Measurements from ENCODE around the gene RAB25.
A peak's percentile ranks its signal among the peaks of the same experiment; 100 is the strongest.
"Not testable (repeated sequence)": the region's sequence is repeated elsewhere in the genome, so short reads cannot be mapped to it uniquely, and the experiment has no call there.

RAB25 gene

DNA sequence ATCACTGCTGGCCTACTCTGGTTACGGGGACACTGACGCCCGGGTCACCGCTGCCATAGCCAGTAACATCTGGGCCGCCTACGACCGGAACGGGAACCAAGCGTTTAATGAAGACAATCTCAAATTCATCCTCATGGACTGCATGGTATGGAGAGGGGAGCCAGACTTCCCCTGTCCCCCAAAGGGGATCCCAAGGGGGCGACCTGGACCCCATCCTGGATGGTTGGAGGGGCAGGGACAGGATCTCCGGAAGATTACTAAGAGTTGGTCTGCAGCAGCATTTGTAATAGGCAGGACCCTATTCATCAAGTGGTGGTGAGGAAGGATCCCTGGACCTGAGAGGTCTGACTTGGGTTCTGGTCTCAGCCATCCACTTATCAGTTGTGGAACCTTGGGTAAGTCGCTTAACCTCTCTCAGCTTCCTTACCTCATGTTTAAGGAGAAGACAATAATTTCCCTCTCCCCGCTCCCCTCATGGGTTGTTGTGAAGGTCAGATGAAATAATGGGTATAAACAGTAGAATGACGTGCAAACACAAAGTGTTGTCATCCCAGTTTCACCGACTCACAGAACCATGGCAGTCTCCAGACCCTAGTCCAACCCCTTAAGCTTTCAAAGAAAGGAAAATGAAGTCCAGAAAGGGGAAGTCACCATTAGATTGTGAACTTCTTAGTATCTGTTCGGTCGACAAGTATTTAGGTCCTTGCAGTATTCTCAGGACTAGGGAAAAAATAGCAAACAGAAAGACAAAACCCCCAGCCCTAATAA is 5.5 kb upstream of the RAB25 start:
- DNase-seq = no peak

DNA sequence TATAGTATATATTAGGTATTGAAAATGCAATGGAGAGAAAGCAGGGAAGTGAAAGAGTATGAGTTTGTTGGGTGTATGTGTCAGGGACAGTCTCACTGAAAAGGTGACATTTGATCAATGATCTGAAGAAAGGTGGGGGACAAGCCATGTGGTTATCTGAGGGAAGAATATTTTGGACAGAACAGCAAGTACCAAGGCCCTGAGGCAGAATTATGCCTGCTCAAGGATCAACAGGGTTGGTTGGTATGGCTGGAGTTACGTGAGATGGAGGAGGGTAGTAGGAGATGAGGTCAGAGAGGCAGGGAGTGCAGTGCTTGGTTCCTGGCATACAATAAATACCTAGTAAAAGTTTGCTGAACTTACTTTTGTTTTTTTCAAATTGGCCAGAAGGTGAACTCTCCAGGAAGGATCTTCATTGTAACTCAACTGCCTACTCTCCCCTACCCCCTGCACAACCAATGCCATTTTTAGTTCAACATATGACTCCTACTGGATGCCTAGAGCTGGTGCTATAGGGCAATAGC is 4.6 kb upstream of the RAB25 start:
- no peak for DNase-seq

DNA sequence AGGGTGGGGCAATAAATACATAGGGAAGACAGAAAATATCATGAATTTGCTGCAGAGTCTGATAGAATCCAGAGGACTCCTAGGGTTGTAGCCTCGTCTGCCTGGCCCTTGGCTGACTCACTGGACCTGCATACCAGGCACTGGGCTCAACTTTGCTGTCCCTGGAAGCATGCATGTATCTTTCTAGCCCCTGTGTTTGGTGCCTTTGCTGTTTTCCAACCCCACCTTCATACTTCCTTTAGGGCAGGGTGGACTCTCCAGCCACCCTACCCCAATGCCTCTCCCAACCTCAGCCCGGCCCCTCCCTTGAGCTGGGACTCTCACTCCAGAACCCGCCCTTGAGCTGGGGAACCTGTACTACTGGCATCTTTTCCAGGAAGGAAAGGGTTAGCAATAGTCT is 1.2 kb downstream of the RAB25 start:
- DNase-seq = no peak

DNA sequence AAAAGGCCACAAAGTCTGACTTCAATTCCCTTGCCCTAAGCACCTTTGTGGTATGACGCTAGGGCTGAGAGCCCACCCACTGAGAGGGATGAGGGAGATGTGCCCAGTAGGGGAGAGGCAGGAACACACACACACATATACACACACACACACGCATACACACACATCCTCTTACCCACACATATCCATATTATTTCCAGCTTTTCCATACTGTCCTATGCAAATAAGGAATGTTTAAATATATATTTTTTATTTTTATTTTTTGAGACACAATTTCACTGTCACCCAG is 3.0 kb downstream of the RAB25 start:
- DNase-seq = no peak

DNA sequence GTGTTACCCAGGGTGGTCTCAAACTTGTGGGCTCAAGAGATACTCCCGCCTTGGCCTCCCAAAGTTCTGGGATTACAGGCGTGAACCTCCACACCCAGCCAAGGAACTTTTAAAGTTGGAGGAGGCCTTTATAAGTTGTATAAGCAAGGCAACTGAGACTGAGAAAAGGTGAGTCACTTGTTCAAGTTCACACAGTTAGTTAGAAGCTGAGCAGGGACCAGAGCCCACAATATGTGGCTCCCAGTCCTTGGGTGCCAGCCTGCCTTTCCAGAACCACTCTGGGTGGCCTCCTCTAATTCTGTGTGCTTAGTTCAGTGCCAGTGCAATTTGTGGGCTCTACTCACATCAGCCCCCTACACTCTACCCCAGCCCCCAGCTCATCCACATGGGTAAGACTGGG is 3.7 kb downstream of the RAB25 start:
- DNase-seq = no peak

DNA sequence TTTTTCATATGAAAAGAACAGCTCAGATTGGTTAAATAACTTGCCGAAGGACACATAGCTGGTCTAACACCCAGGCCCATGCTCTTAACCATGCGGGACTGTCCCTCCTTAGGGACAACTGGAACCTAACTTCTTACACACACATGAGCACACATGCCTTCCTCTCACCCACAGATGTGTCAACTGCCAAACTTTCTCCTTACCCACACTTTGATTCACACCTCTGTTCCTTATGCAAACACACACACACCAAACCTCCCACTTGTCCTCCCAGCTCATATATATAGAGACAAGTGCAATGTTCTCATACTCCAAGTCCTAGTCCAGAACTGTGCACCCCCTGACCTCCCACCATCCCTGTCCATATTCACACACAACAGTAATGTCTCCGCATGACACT is 4.3 kb downstream of the RAB25 start:
- DNase-seq = no peak

DNA sequence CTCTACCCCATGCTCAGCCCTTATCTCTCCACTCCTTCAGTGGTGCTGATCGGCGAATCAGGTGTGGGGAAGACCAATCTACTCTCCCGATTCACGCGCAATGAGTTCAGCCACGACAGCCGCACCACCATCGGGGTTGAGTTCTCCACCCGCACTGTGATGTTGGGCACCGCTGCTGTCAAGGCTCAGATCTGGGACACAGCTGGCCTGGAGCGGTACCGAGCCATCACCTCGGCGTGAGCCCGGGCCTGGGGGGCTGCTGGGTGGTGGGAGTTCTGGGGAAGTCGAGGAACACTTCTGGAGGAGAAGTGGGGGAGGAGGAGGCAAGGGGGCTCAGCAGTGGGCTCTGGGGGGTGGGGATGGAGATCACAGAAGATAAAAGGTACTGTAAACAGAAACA is 4.9 kb downstream of the RAB25 start:
- no peak for DNase-seq

DNA sequence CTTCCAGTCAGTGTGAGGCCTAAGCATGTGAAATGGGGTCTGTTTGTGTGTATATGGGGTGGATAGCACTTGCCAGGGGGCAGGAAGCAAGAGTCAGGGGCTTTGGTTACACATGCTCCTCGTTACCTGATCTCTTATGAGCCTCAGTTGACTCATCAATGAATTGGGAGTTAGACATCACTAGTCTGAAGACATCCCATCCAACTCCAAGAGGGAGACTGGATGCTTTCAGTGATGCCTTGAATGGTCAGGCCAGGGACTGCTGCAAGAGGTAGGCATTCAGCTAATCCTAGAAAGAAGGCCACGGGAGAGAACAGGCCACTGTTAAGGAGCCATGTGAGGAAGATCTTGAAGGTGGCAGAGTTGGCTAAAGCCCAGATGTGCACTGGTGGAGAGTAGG is 6.3 kb downstream of the RAB25 start:
- no peak for DNase-seq

DNA sequence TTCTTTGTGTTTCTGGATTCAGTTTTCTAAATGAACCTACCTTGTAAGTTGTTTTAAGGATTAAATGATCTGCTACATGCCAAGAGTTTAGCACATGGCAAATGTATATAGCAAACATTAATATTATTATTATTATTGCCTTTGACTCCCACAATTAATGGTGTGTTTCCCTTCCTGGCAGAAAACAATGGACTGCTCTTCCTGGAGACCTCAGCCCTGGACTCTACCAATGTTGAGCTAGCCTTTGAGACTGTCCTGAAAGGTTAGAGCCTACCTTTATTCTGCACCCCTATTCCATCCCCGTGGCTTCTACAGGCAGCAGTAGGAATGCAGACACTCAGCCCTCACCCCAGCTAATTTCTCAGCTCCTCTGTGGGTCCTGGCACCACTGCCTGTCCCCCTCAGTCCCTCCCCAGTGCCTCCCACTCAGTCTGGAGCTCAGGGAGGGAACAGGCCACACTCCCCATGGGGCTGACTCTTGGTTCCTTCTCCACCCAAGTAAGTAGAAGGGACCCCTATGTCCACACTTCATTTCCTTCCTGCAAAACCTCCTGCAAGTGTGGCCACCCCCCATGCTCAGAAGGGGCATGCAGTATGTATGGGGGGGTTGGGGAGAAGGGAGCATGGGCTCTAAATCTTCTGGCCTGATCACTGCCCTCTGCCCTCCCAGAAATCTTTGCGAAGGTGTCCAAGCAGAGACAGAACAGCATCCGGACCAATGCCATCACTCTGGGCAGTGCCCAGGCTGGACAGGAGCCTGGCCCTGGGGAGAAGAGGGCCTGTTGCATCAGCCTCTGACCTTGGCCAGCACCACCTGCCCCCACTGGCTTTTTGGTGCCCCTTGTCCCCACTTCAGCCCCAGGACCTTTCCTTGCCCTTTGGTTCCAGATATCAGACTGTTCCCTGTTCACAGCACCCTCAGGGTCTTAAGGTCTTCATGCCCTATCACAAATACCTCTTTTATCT is 8.8 kb downstream of the RAB25 start:
- no peak for DNase-seq

DNA sequence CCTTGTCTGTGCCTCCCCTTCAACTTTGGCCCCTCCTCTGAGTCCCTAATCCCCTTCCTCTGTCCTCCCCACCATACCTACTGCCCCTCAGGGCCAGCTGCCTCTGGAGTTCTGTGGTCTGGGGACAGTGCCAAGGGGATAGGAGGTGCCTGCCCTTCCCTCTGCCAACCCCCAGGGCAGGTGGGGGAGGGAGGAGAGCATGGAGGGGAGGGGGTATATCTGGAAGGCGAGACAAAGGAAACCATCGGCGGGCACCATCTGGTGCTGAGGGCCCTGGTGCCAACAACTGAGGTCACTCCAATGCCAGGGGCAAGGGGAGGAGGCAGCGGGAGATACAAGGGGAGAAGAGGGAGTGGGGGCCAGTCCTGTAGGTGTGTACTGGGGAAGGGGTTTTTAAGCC is 9.6 kb downstream of the RAB25 start:
- no peak for DNase-seq

DNA sequence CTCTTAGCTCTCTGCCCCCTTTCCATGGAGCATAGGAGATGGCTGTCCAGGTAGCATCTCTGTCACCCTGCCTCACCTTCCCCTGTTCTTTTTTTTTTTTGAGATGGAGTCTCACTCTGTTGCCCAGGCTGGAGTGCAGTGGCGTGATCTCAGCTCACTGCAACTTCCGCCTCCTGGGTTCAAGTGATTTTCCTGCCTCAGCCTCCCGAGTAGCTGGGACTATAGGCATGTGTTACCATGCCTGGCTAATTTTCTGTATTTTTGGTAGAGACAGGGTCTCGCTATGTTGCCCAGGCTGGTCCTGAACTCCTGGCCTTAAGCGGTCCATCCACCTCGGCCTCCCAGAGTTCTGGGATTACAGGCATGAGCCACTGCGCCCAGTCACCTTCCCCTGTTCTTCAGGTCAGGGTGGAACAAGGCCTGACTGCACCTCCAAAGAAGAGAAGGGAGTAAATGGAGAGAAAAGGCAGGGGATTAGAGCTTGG is 10.4 kb downstream of the RAB25 start:
- not testable (repeated sequence) for DNase-seq

DNA sequence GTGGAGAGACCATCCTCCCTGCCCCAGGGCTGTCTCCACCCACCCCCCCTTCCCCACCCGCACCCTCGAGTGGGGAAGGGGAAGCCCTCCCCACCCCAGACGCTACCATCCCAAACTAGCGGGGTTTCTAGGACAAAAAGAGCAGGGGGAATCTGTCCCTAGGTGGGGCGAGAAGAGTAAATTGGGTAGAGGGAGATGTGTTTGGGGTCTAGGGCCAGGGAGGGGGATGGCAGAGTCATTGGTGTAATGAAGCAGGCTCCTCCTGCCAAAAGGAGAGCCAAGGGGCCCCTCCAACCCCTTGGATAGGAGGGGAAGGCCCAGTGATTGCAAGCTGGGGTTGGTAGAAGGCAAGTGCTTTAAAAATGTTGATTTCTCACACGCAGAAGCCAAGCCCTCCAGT is 11.3 kb downstream of the RAB25 start:
- DNase-seq = no peak

DNA sequence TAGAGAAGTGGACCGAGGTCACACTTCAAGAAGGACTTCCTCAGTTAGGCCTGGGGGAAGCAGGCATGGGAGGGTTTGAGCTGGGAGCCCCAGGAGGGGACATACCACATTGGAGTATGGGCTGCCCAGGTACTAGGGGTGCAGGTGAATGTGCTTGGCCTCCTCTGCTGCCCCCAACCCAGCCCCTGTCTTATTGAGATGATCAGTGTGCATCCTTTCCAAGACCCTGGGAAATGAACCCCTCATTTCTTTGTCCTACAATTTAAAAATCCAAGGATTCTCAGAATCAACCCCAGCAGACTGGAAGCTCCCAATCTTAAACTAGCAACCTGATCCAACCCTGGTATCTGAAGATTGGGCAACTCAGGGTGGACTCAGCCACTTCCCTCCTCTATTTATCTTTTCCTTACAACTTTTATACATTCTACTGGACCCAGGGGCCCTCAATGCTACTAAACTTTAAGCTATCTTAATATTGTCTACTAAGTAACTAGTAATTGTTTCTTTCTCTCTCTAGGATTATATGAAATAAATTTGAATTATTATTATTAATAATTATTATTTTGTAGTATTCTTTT is 12.2 kb downstream of the RAB25 start:
- DNase-seq = no peak

DNA sequence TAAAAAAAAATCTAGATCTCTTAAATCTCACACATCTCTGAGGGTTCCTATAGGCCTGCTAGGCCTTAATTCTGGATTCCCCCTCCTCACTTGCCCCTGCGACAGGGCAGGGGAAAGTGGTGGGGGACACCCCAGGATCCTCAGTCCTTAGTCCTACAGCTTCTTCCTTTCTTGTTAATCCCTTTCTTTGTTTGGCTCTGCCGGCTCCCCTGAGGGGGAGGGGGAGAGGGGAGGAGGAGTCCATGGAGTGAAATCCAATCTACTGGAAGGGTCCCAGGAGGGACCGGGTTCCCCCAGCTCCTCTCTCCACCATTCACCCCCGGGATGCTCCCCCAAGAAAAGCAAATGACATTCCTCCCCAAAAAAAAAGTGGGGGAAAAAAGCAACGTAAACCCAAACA is 12.8 kb downstream of the RAB25 start:
- no peak for DNase-seq

DNA sequence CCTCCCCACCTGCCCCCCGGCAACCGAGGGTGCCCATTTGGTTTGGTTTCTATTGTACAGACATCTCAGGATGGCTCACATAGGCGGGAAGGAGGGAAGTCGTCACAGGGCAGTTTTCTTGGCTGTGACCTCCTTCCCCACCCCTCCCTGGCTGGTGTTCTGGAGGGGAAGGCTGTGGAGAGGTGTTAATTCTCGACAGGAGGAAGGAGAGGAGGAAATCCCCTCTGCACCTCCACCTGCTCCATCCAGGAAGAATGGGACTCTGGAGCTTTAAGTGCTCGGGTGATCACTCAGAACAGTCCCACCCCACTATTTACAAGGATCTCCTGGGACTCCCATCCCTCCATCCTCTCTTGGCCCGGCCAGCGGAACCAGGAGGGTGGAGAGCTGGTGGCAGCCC is 13.7 kb downstream of the RAB25 start:
- no peak for DNase-seq

DNA sequence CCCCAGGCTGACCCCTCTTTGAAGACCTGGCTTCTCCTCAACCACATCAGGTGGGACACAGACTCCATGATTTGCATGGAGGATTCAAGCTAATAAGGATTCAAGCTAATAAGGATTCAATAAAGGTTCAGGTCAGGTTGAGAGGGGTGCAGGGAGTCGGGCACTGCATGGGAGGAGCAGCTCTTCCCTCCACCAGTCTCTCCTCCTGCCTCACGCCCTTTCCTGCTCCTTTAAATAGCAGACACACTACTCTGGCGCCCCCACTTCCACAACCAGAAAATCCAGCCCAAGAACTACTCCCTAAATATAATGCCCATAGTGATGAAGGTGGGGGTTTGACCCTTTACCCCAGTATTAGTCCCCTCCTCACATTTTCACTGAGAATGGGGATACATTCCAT is 14.2 kb downstream of the RAB25 start:
- DNase-seq = no peak

DNA sequence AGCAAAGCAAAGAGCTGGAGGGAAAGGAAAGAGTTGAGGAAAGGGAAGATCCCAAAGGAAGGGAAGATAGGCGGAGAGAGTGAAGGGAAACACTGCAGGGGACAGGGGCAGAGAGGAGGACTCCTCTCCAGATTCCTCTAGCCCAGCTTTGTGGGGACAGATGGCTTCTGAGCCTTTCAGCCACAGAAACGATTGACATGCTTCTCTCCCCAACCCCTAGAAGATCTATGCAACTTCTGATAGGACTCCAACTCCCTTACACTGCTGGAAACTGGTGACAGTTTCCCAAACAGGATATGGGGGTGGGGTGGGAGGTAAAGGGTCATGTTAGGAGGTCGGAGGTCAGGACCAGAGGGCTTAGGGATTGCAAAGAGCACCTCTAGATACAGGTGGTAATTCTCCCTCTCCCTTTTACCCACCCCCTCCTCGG is 14.8 kb downstream of the RAB25 start:
- no peak for DNase-seq

DNA sequence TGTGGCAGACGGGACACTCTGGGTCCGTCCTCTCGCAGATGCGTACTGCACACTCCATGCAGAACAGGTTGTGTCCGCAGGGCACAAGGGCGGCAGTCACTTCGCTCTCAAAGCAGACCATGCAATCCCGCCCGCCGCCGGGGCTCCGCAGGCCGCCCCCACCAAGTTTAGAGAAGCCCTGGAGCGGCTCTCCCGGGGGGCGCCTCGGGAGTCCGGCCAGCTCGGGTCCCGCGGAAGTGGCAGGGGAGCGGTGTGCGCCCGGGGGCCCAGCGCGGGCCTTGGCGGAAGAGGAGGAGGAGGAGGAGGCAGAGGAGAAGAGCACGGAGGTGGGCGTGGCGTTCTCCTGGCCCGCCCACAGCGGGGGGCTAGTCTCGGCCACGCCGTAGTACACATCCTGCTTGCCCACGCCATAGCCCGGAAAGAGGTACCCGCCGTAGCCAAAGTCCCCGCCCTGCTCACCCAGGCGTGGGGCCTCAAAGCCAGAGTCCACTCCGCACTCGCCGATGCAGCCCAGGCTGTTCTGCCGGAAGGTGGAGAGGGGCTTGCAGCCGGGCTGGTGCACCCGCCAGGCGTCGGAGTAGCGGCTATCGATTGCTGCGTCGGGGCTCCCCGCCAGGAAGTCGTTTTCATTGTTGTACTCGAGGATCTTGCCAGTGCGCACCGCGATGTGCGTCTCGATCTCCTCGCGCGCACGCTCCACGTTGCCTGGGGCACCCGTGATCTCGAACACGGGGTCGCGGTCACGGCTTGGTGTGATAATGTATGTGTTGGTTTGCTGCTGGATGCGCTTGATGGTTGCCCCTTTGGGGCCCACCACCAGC is 15.9 kb downstream of the RAB25 start:
- peak in 1 of 2 donors; percentile 39 for DNase-seq

DNA sequence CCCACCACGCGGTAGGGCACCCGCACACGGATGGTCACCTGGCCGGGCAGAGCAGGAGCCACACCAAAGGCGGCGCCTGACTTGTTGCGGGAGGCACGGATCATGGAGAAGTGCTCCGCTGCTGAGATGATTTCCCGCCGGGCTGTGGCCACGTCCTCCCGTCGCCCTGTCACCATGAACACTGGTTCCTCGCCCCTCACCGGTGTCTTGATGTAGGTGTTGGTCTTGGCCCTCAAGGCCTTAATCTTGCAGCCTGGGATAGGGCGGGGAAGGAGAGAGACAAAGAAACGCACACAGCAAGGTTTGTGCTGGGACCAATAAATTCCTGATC is 16.4 kb downstream of the RAB25 start:
- no peak for DNase-seq

DNA sequence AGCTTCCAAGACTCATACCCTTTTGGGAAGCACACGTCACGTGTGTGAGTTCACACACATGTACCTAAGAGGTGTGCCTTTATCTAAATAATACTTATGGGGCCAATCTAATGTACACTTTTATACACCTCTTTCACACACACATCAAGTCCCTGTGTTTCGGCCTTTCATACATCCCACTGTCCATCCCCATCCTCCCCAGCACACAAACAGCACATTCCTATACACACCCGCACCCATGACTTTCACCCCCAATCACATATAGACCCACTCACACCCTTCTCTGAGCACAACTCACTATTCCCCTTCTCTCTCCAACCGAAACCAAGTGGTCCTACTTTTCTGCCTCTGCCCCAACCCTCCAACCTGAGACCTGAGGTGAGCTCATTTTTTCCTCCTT is 17.8 kb downstream of the RAB25 start:
- DNase-seq = no peak

DNA sequence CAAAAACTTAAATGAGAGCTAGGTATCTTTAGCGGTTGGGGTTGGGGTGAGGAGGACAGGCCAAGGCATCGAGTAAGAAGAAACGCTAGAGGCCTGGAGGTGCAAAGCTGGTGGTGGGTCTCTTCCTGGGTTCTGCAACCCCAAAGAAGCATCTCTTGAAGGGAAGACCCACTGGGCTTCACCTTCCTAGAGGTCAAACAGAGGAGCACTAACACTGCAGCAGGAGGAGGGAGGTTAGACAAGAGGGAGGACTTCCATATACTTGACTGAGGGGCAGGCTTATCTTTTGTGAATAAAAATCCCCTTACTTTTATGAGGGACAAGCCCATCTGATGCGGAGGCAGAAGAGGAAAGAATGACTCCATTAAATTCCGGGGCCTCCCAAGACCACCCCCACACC is 18.8 kb downstream of the RAB25 start:
- no peak for DNase-seq

DNA sequence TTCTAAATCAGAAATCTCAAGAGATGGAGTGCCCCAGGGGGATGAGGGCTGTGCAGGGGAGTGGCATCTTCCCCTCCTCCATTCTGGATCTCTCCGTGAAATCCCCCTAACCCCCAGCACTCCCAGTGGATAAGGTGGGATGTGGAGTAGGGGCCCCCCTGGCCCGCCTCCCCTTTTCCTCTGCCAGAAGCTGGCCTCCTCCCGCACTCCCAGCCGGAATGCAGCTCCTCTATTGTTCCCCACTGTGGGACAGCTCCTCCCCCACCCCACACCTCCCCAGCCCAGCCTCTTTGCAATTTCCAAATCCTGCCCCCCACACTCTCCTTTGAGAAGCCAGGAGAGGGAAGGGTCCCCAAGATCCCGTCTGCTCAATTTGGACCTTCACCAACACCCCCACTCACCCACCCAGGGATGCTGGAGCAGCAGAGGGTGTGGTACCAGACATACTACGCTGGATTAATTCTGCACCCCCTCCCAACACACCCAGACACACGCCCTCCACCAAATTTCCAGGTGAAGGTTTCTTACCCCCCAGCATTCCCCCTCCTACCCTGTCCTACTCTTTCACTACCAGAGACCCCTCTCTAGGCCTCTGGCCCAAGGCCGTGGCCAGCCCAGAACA is 19.4 kb downstream of the RAB25 start:
- no peak for DNase-seq

DNA sequence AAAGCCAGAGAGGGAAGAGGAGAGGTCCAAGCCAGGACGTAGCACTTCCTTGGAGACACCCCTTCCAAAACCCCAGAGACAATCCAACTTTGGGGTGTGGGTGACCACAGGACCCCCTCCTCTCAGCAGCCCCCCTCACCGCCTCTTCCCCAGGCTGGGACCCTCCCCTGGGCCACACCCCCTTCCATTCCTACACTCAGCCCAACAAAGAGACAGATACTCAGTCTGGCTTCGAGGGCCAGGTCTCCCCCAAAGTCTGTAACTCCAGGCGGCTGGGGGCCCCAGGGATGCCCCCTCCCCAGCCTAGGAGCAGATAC is 19.9 kb downstream of the RAB25 start:
- no peak for DNase-seq
